HG03135 (cell line): Measurements from ENCODE around the gene KRTAP5-6.

Experiments
- ATAC-seq: cut with Tn5 transposase; IDR thresholded peaks from one replicate; pipeline ENCODE4 v1.9.1; 2021; ENCODE audit warnings: mild to moderate bottlenecking, moderate library complexity; ENCODE audit not compliant: unreplicated experiment

The KRTAP5-6 gene

GRCh38 chr11:1696608-1697570 lies at the start of gene KRTAP5-6:
TSS of gene KRTAP5-6 (plus strand) at chr11:1697195. CDS start at chr11:1697246, 51 bp downstream.
- no peak for ATAC-seq

GRCh38 chr11:1647901-1648652 lies 48.9 kb upstream of the KRTAP5-6 start:
- no peak for ATAC-seq

- no peak for ATAC-seq
Observed at GRCh38 chr11:1648653-1649420, 48.2 kb upstream of the KRTAP5-6 start.

GRCh38 chr11:1650034-1650917 lies 46.7 kb upstream of the KRTAP5-6 start:
- no peak for ATAC-seq

- ATAC-seq, result no peak
Observed at GRCh38 chr11:1650918-1651262, 46.1 kb upstream of the KRTAP5-6 start.

- ATAC-seq, result no peak
Observed at GRCh38 chr11:1651411-1651980, 45.5 kb upstream of the KRTAP5-6 start.

GRCh38 chr11:1652026-1652425 lies 45.0 kb upstream of the KRTAP5-6 start:
- no peak for ATAC-seq

- no peak for ATAC-seq
Observed at GRCh38 chr11:1652442-1652770, 44.6 kb upstream of the KRTAP5-6 start.

GRCh38 chr11:1652771-1653540 lies 44.0 kb upstream of the KRTAP5-6 start:
- no peak for ATAC-seq

GRCh38 chr11:1653541-1654387 lies 43.2 kb upstream of the KRTAP5-6 start:
- ATAC-seq, result no peak

GRCh38 chr11:1654388-1655167 lies 42.4 kb upstream of the KRTAP5-6 start:
- ATAC-seq, result no peak

- ATAC-seq, result no peak
Observed at GRCh38 chr11:1655168-1656060, 41.6 kb upstream of the KRTAP5-6 start.

GRCh38 chr11:1656061-1656441 lies 40.9 kb upstream of the KRTAP5-6 start:
- ATAC-seq, result no peak

GRCh38 chr11:1656670-1657069 lies 40.3 kb upstream of the KRTAP5-6 start:
- ATAC-seq, result no peak

GRCh38 chr11:1659506-1659905 lies 37.5 kb upstream of the KRTAP5-6 start:
- no peak for ATAC-seq

GRCh38 chr11:1660111-1660867 lies 36.7 kb upstream of the KRTAP5-6 start:
- ATAC-seq, result no peak
